ENCODE data around the gene TIAL1. TPM values are rescaled to one million over a fixed set of nuclear protein-coding genes. Genes with fewer than 3 reads are reported as not detected.
"Not testable (repeated sequence)": the region's sequence is repeated elsewhere in the genome, so short reads cannot be mapped to it uniquely, and the experiment has no call there.

The TIAL1 gene, protein sequence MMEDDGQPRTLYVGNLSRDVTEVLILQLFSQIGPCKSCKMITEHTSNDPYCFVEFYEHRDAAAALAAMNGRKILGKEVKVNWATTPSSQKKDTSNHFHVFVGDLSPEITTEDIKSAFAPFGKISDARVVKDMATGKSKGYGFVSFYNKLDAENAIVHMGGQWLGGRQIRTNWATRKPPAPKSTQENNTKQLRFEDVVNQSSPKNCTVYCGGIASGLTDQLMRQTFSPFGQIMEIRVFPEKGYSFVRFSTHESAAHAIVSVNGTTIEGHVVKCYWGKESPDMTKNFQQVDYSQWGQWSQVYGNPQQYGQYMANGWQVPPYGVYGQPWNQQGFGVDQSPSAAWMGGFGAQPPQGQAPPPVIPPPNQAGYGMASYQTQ
- 101 TPM for total RNA-seq

- peak; percentile 100 for DNase-seq
Observed at GRCh38 chr10:119596537-119597404, at the start of gene TIAL1. TIAL1 (minus strand) TSS chr10:119596964; CDS start chr10:119596465, 499 bp downstream.

GRCh38 chr10:119644994-119645393, 48.2 kb upstream of the TIAL1 start:
- no peak for DNase-seq

GRCh38 chr10:119644205-119644814, 47.5 kb upstream of the TIAL1 start:
- no peak for DNase-seq

GRCh38 chr10:119643306-119644204, 46.8 kb upstream of the TIAL1 start:
- no peak for DNase-seq

DNA sequence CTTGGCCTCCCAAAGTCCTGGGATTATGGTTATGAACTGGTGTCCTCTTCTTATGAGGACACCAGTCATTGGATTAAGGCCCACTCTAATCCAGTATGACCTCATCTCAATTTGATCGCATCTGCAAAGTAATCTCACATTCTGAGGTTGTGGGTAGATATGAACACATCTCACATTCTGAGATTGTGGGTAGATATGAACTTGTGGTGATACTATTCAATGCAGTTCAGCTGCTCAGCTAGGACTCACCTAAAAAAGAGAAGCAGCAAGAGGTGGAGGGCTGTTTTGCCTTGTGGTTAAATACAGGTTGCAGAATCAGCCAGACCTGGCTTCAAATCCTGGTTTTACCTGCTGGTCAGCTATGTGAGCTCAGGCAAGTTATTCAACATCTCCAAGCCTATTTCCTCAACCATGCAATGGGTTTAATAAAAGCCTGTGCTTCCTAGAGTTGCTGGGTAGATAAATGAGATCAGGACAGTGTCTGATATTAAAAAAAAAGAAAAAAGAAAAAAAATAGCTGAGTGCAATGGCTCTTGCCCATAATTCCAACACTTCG, 45.9 kb upstream of the TIAL1 start:
- no peak for DNase-seq

DNA sequence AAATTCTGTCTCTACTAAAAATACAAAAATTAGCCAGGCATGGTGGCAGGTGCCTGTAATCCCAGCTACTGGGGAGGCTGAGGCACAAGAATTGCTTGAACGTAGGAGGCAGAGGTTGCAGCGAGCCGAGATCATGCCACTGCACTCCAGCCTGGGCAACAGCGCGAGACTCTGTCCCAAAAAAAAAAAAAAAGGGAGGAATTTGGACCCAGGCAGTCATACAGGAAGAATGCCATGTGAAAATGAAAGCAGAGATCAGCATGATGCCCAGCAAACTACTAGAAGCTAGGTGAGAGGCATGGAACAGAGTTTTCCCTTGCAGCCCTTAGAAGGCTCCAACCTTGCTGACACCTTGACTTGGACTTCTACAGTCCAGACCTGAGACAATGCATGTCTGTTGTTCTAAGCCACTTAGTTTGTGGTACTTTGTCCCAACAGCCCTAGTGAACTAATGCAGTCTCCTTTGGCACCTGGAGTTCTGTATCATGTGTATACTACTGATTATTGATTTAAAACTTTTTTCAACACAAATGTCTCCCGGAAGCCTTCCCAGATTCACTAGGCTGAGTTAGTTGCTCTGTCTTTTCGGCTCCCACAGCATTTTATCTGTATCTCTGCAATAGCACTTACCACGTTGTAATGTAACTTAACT, 44.2 kb upstream of the TIAL1 start:
- no peak for DNase-seq

DNA sequence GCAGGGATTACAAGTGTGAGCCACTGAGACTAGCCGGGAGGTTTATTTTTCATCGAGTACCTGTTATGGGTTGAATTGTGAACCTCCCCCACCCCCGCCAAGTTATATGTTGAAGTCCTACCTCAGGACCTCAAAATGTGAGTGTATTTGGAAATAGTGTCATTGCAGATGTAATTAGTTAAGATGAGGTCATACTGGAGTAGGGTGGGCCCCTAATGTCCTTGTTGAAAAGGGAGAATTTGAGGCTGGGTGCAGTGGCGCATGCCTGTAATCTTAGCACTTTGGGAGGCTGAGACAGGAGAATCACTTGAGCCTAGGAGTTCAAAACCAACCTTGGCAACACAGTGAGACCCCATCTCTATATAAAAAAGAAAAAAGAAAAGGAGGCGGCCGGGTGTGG, 43.6 kb upstream of the TIAL1 start:
- DNase-seq = no peak

DNA sequence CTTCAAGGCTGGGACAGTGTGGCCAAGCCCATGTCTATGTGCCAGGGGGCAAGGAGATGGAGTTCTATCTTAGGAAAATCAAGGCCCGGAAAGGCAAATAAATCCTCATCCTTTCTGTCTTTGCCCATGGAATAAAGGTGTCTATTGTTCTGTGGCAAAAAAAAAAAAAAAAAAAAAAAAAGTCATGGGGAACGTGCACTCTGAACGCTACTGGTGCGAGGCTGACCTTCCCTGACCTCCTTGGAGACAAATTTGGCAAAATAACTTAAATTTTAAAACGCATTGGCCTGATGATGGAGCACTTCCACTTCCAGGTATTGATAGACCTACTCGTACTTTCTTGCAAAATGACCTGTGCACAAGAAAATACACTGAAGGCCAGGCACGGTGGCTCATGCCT, 42.2 kb upstream of the TIAL1 start:
- no peak for DNase-seq

DNA sequence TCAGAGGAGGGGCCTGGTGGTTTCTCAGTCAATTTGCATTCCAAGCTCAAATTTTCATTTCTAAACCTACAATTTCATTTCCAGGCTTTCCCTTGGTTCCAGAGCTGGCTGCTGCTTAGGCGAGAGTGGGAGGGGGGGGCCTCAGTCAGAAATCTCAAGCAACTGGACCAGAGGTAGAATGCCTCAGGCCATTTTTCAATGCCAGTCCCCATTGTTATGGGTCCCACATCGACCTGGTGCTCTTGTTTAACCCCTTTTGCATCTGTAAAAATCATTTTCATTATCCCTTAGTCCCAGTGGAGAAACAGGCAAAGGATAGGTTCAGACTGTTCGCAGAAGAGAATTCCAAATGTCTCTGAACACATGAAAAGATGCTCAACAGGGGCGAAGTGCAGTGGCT, 40.9 kb upstream of the TIAL1 start:
- no peak for DNase-seq

GRCh38 chr10:119634219-119634544, 37.4 kb upstream of the TIAL1 start:
- no peak for DNase-seq

DNA sequence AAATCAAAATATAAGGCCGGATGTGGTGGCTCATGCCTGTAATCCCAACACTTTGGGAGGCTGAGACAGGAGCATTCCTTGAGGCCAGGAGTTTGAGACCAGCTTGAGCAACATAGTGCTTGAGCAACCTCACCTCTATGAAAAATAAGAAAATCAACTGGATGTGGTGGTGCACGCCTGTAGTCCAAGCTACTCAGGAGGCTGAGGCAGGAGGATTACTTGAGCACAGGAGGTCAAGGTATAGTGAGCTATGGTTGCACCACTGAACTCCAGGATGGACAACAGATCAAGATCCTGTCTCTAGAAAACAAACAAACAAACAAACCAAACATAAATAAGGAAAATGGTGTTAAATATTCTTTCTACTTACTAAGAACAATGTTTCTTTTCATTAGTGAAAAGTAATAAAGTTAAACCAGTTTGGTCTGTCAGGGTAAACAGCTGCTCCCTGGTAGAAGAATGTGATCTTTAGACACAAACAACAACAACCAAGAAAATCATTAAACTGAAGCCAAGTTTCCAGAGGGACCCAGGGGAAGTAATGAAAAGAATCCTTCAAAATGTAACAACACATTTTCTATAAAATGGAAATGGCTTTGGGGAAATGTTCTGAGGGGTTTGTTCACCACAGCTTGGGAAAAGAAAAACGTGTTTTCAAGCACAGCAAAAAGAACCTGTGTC, 36.9 kb upstream of the TIAL1 start:
- DNase-seq = peak; percentile 71

GRCh38 chr10:119630300-119630699, 33.5 kb upstream of the TIAL1 start:
- no peak for DNase-seq

DNA sequence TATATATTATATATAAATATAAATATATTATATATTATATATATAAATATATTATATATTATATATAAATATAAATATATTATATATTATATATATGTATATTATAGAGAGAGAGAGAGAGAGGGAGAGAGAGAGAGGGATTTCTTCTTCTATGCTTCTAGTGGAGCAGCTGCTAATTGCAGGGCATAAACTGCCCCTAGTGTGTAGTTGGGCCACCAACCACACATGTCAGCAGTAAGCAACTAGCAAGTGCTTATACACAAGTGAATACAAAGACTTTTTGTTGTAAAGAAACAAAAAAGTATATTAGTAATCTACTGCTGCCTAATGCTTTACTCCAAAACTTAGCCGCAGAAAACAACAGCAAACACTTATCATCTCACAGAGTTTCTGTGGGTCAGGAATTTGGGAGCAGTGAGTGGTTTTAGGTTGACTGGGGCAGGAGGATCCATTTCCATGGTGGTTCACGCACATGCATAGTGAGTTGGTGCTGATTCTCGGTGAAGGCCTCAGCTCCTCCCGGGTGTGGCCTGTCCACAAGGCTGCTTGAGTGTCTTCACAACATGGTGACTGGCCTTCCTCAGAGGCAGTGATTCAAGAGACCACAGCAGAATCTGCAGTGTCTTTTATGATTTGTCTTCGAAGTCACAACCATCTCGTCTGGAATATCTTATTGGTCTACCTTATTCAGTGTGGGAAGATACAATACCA, 29.0 kb upstream of the TIAL1 start:
- DNase-seq = no peak

DNA sequence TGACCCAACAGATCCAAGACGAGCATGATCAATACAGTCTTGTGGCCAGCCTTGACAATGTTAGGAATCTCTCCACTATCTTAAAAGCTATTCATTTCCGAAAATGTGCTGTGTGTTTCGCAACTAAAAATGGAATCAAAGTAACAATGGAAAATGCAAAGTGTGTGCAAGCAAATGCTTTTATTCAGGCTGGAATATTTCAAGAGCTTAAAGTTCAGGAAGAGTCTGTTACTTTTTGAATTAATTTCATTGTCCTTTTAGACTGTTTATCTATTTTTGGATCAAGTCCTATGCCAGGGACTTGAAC, 24.3 kb upstream of the TIAL1 start:
- no peak for DNase-seq

GRCh38 chr10:119620241-119621077, 23.7 kb upstream of the TIAL1 start:
- DNase-seq = no peak

GRCh38 chr10:119619811-119620210, 23.0 kb upstream of the TIAL1 start:
- not testable (repeated sequence) for DNase-seq

DNA sequence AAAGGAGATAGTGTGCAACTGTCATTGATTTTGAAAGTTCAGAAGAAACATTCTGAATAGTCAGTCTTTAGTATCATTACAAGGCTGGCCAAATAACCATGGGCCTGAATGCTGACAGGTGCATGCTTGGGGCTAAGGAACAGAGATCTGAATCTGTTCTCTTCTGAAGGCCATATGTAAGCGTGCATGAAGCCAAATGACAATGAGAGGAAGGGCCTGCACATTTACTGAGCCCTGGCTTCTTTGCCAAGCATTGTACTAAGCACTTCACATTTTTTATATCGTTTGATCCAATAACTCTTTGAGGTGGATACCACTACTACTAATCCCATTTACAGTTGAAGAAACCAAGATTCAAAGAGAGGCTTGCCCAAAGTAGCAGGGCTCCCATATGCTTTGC, 22.5 kb upstream of the TIAL1 start:
- DNase-seq = no peak

GRCh38 chr10:119616882-119617570, 20.3 kb upstream of the TIAL1 start:
- DNase-seq = peak; percentile 15

- no peak for DNase-seq
Observed at GRCh38 chr10:119614686-119615085, 17.9 kb upstream of the TIAL1 start.

Data from tongue (tissue), 2 donors.